HUES6 (cell line): ENCODE measurements around the gene CARS1.

ENCODE experiments used
- H3K27ac ChIP-seq: 2 replicates; pipeline ENCODE4 v1.7.0; 2013; ENCODE audit warnings: low read depth, mild to moderate bottlenecking, low read length, inconsistent platforms
- H3K27me3 ChIP-seq: 2 replicates; pipeline ENCODE4 v1.6.1; 2013; ENCODE audit warnings: low read length; ENCODE audit not compliant: control insufficient read depth, insufficient read depth
- H3K36me3 ChIP-seq: 2 replicates; pipeline ENCODE4 v1.6.1; 2013; ENCODE audit warnings: low read length; ENCODE audit not compliant: control insufficient read depth, insufficient read depth
- H3K4me1 ChIP-seq: 2 replicates; pipeline ENCODE4 v1.6.1; 2013; ENCODE audit warnings: low read length; ENCODE audit not compliant: control insufficient read depth, insufficient read depth
- H3K4me3 ChIP-seq: 2 replicates; pipeline ENCODE4 v1.5.1; 2013; ENCODE audit warnings: low read depth, low read length
- H3K9ac ChIP-seq: one replicate; pipeline ENCODE4 v1.6.1; 2013; ENCODE audit warnings: mild to moderate bottlenecking, low read length
- H3K9me3 ChIP-seq: 2 replicates; pipeline ENCODE4 v1.6.1; 2013; ENCODE audit warnings: low read depth, low read length; ENCODE audit not compliant: control insufficient read depth, insufficient read depth

CARS1 gene

DNA sequence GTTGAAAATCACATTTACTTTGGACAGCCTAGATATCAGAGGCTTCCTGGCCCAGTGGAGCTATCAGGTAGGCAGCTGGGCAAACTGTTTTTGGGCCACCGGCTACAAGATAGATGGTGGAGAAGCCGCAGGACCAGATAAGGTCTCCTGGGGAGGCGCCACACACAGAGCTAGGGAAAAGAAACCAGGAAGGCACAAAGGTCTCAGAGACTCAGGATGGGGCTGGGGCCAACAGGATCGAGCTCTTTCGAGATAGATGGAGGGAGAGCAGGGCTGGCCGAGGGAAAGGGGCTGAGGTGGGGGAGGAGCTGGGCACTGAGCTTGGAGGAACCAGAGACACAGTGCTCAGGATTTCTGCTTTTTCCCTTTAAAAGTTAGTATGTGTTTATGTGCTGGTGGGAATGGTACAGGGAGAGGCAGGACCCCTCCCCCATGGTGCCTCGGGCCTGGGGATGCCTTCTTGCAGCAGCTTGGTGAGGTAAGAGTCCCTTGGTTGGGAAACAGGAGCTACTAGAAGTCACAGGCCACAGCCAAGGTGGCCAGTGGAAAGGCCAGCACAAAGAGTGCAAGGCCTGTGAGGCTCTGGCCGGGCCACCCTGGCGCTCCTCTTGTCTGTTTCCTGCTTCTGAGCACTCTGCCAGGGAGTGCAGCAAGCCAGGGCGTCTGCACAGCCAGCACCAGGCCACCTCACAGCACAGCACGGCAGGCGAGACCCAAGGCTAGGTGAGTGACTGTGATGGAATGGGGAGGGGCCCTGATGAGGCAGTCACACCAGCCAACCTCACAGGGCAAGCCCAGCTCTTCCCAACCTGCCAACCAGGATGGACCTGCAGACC, 53.6 kb downstream of the CARS1 start:
- Histone ChIP-seq H3K4me3 (no peak overlapping the region), H3K27ac (no peak overlapping the region), H3K9ac (no peak overlapping the region), H3K4me1 (no peaks in the 10 kb centered on the region), H3K9me3 (no peaks in the 10 kb centered on the region), H3K36me3 (peaks cover 83% of the 10 kb centered on the region), H3K27me3 (no peaks in the 10 kb centered on the region)

GRCh38 chr11:3002871-3003270, 54.4 kb downstream of the CARS1 start:
- Histone ChIP-seq H3K36me3 (peaks cover 77% of the 10 kb centered on the region), H3K4me1 (no peaks in the 10 kb centered on the region), H3K9me3 (no peaks in the 10 kb centered on the region), H3K4me3 (no peak overlapping the region), H3K27ac (no peak overlapping the region), H3K27me3 (no peaks in the 10 kb centered on the region), H3K9ac (no peak overlapping the region)

GRCh38 chr11:3002351-3002861, 54.8 kb downstream of the CARS1 start:
- Histone ChIP-seq H3K27ac (no peak overlapping the region), H3K4me3 (no peak overlapping the region), H3K9me3 (no peaks in the 10 kb centered on the region), H3K36me3 (peaks cover 72% of the 10 kb centered on the region), H3K27me3 (no peaks in the 10 kb centered on the region), H3K9ac (no peak overlapping the region), H3K4me1 (no peaks in the 10 kb centered on the region)

DNA sequence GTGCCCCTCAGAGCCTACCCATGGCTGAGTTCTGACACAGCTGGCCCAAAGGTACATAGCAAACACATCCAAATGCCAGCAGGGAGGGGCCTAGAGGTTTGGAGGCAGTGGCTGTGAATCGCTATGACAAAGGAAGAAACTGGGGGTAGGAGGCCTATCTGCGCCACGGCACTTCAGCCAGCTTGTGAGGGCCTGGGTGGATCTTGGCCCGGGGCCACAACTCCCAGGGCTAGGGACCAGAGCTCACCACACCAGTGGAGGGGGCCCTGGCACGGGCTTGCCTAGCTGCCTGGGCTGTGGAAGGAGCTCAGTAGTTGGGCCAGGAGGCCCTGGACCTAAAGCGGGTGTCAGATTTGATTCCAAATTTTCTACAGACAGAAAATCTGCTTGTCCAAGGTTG, 55.7 kb downstream of the CARS1 start:
- no peaks in the 10 kb centered on the region for H3K27me3 ChIP-seq
- H3K9ac ChIP-seq = no peak overlapping the region
- no peak overlapping the region for H3K4me3 ChIP-seq
- H3K9me3 ChIP-seq = no peaks in the 10 kb centered on the region
- peaks cover 64% of the 10 kb centered on the region for H3K36me3 ChIP-seq
- H3K27ac ChIP-seq = no peak overlapping the region
- no peaks in the 10 kb centered on the region for H3K4me1 ChIP-seq

DNA sequence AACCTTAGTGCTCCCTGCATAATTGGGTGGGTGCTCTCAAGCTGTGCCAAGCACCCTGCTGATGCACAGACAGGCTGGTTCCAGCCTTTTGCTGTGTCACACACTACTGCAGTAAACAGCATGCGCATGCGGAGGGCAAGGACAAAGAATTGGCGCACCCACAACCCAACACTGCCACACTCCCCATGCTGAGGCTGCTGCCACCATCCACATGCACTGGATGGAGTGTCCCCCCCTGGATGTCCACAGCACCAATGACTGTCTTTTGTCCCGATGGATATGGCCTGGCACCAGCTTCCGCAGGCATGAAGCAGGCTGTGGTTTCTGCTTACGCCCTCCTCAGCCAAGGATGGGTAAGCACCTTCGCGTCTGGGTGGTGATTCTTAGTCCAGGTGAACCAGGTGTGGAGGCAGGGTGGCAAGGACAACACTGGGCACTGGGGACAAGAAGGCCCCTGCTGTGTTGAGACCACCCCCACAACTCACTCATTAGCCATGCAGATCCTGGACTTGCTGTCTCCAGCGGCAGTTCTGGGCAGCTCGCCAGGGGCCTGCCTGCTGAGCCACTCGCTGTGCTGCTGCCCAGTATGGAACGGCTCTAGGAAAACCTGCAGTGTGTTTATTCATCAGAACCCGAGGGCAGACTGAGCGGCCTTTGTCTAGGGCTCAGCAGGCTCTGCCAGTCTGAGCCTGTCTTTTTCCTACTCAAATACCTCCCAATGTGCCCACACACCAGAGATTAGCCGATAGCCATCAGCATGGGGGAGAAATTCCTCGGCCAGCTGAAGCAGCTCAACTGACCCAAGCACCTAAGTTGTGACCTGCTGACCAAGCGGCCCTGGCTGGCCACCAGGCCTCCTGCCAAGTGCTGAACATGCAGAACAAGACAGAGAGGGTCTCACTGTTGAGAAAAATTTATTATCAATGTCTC, 56.9 kb downstream of the CARS1 start:
- H3K4me1 ChIP-seq = no peaks in the 10 kb centered on the region
- H3K9me3 ChIP-seq = no peaks in the 10 kb centered on the region
- H3K27ac ChIP-seq = no peak overlapping the region
- H3K36me3 ChIP-seq = peaks cover 53% of the 10 kb centered on the region
- no peak overlapping the region for H3K9ac ChIP-seq
- no peak overlapping the region for H3K4me3 ChIP-seq
- H3K27me3 ChIP-seq = no peaks in the 10 kb centered on the region

DNA sequence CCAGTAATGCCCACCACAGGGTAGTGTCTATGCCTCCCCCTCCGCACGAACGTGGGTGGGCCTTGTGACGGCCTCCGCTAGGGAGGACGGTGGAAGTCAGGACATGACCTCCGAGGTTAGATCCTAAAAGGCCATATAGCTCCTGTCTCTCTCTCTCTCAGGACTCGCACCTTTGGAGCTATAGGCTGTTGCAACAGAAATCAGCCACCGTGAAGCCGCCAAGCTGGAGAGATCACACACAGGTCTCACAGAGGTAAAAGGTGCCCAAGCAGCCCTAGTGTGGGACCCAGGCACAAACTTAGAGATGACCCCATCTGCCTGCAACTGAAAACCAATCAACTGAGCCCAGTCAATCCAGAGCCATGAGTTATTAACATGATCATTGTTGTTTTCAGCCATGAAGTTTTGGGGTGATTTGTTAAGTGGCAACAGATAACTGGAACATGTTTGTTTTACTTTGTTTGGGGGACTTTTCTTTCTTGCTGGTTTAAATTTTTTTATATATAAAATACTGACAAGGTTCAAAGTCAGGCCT, 57.7 kb downstream of the CARS1 start:
- H3K27me3 ChIP-seq = no peaks in the 10 kb centered on the region
- no peaks in the 10 kb centered on the region for H3K4me1 ChIP-seq
- no peaks in the 10 kb centered on the region for H3K9me3 ChIP-seq
- H3K4me3 ChIP-seq = no peak overlapping the region
- peaks cover 47% of the 10 kb centered on the region for H3K36me3 ChIP-seq
- no peak overlapping the region for H3K27ac ChIP-seq
- no peak overlapping the region for H3K9ac ChIP-seq

DNA sequence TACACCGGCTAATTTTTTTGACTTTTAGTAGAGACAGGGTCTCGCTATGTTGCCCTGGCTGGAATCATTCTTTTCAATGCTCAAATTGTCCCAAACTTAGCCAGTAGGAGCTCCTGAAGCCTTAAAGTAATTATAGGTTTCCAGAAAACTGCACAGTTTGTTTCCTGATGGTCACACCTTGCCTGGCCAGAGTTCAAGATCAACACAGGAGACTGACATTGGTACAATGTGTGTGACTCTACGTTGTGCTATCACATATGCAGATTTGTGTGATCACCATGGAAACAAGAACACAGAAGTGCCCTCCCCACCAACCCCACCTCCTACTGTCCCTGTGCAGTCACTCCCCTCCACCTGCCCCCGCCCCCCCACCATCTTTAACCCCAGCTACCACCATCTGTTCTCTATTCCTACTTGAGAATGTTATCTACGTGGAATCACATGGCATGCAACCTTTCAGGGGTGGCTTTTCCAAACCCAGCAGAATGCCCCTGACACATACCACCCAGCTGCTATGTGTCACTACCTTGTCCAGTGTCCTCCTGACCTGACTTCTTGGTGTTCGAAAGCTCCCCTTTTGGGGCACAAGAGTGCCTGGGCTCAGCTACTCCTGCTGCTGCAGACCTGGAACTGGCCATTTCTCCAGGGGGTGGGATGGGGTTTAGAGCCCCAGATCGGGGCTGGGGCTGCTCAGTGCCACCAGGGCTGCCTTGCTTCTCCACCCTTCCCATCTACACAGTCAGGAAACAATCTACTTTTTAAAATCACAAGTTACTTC, 59.0 kb downstream of the CARS1 start:
- no peak overlapping the region for H3K9ac ChIP-seq
- no peak overlapping the region for H3K27ac ChIP-seq
- H3K27me3 ChIP-seq = no peaks in the 10 kb centered on the region
- H3K4me3 ChIP-seq = no peak overlapping the region
- H3K36me3 ChIP-seq = peaks cover 35% of the 10 kb centered on the region
- H3K9me3 ChIP-seq = no peaks in the 10 kb centered on the region
- peaks cover 1% of the 10 kb centered on the region; the same call in 1 of the 2 replicates for H3K4me1 ChIP-seq

DNA sequence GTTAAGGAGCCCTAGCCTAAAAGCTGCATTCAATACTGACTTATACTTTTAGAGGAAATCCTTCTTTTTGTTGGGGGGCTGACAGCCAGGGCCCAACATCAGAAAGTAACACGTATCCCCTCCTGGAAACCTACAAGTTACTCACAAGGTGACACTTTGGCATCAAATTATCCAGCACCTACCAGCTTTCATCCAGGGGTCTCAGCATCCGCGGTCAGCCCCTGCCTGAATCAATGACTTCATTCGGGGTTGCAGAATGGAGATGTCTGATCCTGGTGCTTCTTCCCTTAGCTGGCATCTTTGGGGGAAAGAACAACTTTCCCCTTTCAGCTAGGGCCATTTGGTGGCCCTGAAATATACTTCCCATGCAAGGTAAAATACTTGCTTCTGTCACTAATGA, 59.8 kb downstream of the CARS1 start:
- Histone ChIP-seq H3K4me1 (peaks cover 6% of the 10 kb centered on the region; the same call in 1 of the 2 replicates), H3K36me3 (peaks cover 26% of the 10 kb centered on the region), H3K4me3 (no peak overlapping the region), H3K27ac (no peak overlapping the region), H3K9me3 (no peaks in the 10 kb centered on the region), H3K9ac (no peak overlapping the region), H3K27me3 (no peaks in the 10 kb centered on the region)

GRCh38 chr11:2996976-2997375, 60.2 kb downstream of the CARS1 start:
- peaks cover 22% of the 10 kb centered on the region for H3K36me3 ChIP-seq

GRCh38 chr11:2995893-2996554, 61.2 kb downstream of the CARS1 start:
- no peak overlapping the region for H3K4me3 ChIP-seq
- peaks cover 6% of the 10 kb centered on the region; the same call in 1 of the 2 replicates for H3K4me1 ChIP-seq
- H3K36me3 ChIP-seq = peaks cover 12% of the 10 kb centered on the region
- H3K27me3 ChIP-seq = no peaks in the 10 kb centered on the region
- H3K27ac ChIP-seq = no peak overlapping the region
- no peaks in the 10 kb centered on the region for H3K9me3 ChIP-seq
- no peak overlapping the region for H3K9ac ChIP-seq

More at GRCh38 chr11:2996976-2997375, 60.2 kb downstream of the CARS1 start:
- H3K9ac ChIP-seq = no peak overlapping the region
- no peak overlapping the region for H3K27ac ChIP-seq
- H3K27me3 ChIP-seq = no peaks in the 10 kb centered on the region
- H3K9me3 ChIP-seq = no peaks in the 10 kb centered on the region
- peaks cover 6% of the 10 kb centered on the region; the same call in 1 of the 2 replicates for H3K4me1 ChIP-seq
- no peak overlapping the region for H3K4me3 ChIP-seq
